PC-3 (cell line): ENCODE measurements around the gene ARIH2.

Source experiments
- CTCF ChIP-seq: fragments of 300-600 bp; sonication (generic); conservative IDR thresholded peaks from 2 replicates; pipeline ENCODE4 v1.5.1; 2017; ENCODE audit warnings: antibody characterized with exemption, low read depth, mild to moderate bottlenecking, low read length
- EZH2phosphoT487 ChIP-seq: fragments of 300-600 bp; sonication (generic); IDR thresholded peaks from 2 replicates; pipeline ENCODE4 v1.6.1; 2018; ENCODE audit warnings: mild to moderate bottlenecking, antibody characterized with exemption, low read length, borderline replicate concordance

- TF ChIP-seq CTCF = no peak
- TF ChIP-seq EZH2phosphoT487 = no peak
Observed at GRCh38 chr3:48962939-48963338, 44.3 kb downstream of the ARIH2 start.
